ENCODE results near the gene CHRM4. TPM values are rescaled to one million over a fixed set of nuclear protein-coding genes. Genes with fewer than 3 reads are reported as not detected.

Gene CHRM4
- total RNA-seq, 1 experiment from 2014 or later, result 0.31 TPM

DNA sequence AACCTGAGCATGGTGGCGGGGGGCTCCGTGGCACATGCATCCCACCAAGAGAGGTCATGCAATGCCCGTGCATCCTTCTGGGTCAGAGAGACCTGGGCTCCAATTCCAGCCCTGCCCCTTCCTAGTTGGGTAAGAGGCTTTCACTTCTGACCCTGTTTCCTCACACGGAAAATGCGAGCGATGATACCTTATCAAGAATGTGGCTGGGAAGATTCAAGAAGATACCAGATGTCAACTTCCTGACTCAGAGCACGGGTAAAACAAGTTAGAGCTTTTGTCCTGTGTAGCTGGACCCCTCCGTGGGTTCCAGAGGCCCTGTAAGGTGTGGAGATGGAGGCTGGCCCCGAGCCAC is 53.0 kb downstream of the CHRM4 start:
- H3K79me2 ChIP-seq (ENCODE audit: low read depth), result no peaks in the 10 kb centered on the region
- intact Hi-C loops (cut with micrococcal nuclease; ENCODE audit: unreplicated experiment), result no loop called here
- peaks cover 73% of the 10 kb centered on the region for H3K4me1 ChIP-seq (replicated peaks; ENCODE audit: insufficient read depth)
- peak overlapping the region; percentile 79 for H3K27ac ChIP-seq
- no peaks in the 10 kb centered on the region for H3K9me3 ChIP-seq (ENCODE audit: insufficient read depth, low read depth)
- no peaks in the 10 kb centered on the region for H3K36me3 ChIP-seq (ENCODE audit: low read depth)
- peak overlapping the region; percentile 86 for H3K4me2 ChIP-seq
- POLR2A ChIA-PET (ENCODE audit: unreplicated experiment), result no interaction called here
- CTCF ChIA-PET, result interaction anchor here (0.7 kb wide), 1 partner anchor 104 kb away, joined by 6 read pairs; no protein-coding TSS in a partner anchor
- no peak for TF ChIP-seq EZH2 (IDR thresholded peaks at IDR 0.05; ENCODE audit: low read depth)
- TF ChIP-seq, protein P1, sequence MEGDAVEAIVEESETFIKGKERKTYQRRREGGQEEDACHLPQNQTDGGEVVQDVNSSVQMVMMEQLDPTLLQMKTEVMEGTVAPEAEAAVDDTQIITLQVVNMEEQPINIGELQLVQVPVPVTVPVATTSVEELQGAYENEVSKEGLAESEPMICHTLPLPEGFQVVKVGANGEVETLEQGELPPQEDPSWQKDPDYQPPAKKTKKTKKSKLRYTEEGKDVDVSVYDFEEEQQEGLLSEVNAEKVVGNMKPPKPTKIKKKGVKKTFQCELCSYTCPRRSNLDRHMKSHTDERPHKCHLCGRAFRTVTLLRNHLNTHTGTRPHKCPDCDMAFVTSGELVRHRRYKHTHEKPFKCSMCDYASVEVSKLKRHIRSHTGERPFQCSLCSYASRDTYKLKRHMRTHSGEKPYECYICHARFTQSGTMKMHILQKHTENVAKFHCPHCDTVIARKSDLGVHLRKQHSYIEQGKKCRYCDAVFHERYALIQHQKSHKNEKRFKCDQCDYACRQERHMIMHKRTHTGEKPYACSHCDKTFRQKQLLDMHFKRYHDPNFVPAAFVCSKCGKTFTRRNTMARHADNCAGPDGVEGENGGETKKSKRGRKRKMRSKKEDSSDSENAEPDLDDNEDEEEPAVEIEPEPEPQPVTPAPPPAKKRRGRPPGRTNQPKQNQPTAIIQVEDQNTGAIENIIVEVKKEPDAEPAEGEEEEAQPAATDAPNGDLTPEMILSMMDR (conservative IDR thresholded peaks at IDR 0.05), result no peak
- H4K20me1 ChIP-seq (ENCODE audit: insufficient read depth), result no peaks in the 10 kb centered on the region
- peaks cover 55% of the 10 kb centered on the region for H3F3A ChIP-seq (ENCODE audit: insufficient read depth, low read depth)
- BruUV-seq (replicated peaks), result no TSS peak
- peak overlapping the region; percentile 68 for H2AFZ ChIP-seq
- peak in 1 of 2 experiments; percentile 88 for DNase-seq
- no peaks in the 10 kb centered on the region for H3K9me2 ChIP-seq (ENCODE audit: insufficient read depth)
- H3K4me3 ChIP-seq, result peak overlapping the region; percentile 49
- H3K27me3 ChIP-seq (ENCODE audit: insufficient read depth, low read depth), result no peaks in the 10 kb centered on the region

DNA sequence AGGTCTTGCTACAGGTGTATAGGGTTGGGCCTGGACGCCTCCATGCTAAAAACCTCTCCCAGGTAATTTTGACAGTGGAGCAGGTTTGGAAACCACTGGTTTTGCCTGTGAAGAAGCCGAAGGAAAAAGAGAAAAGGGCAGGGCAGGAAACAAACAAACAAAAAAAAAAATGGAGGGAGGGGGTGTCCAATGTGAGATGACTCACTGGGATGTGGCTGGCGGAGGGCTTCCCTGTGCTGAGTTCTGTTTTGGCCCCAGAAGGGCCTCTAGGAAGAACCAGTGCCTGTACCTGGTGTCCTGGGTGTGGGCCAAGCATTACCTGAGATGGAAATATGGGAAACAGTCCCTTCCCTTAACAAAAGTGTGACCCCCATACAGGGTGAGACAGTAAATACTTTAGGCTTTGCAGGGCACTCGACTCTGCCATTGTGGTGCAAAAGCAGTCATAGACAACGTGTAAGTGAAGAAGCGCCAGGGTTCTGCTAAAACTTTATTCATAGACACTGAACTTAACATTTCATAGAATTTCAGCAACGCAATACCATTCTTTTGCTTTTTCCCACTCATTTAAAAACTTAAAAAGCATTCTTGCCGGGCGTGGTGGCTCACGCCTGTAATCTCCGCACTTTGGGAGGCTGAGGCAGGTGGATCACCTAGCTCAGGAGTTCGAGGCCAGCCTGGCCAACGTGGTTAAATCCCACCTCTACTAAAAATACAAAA is 53.8 kb downstream of the CHRM4 start:
- Histone ChIP-seq H3K27me3 (ENCODE audit: insufficient read depth, low read depth) (no peaks in the 10 kb centered on the region), H2AFZ (no peak overlapping the region), H3K4me2 (peak overlapping the region; percentile 86), H3K36me3 (ENCODE audit: low read depth) (no peaks in the 10 kb centered on the region), H3F3A (ENCODE audit: insufficient read depth, low read depth) (peaks cover 55% of the 10 kb centered on the region), H3K9me3 (ENCODE audit: insufficient read depth, low read depth) (no peaks in the 10 kb centered on the region), H4K20me1 (ENCODE audit: insufficient read depth) (no peaks in the 10 kb centered on the region), H3K79me2 (ENCODE audit: low read depth) (no peaks in the 10 kb centered on the region), H3K9me2 (ENCODE audit: insufficient read depth) (no peaks in the 10 kb centered on the region), H3K4me1 (replicated peaks; ENCODE audit: insufficient read depth) (peaks cover 64% of the 10 kb centered on the region), H3K4me3 (no peak overlapping the region), H3K27ac (peak overlapping the region; percentile 79)
- peak in 1 of 2 experiments; percentile 79 for DNase-seq
- POLR2A ChIA-PET (ENCODE audit: unreplicated experiment), result interaction anchor here (0.7 kb wide), 1 partner anchor 42 kb away, joined by 16 read pairs; no protein-coding TSS in a partner anchor
- CTCF ChIA-PET, result no interaction called here
- BruUV-seq (replicated peaks), result no TSS peak
- intact Hi-C loops (cut with micrococcal nuclease; ENCODE audit: unreplicated experiment), result no loop called here
- TF ChIP-seq, protein P1 (conservative IDR thresholded peaks at IDR 0.05), result no peak
- no peak for TF ChIP-seq EZH2 (IDR thresholded peaks at IDR 0.05; ENCODE audit: low read depth)

DNA sequence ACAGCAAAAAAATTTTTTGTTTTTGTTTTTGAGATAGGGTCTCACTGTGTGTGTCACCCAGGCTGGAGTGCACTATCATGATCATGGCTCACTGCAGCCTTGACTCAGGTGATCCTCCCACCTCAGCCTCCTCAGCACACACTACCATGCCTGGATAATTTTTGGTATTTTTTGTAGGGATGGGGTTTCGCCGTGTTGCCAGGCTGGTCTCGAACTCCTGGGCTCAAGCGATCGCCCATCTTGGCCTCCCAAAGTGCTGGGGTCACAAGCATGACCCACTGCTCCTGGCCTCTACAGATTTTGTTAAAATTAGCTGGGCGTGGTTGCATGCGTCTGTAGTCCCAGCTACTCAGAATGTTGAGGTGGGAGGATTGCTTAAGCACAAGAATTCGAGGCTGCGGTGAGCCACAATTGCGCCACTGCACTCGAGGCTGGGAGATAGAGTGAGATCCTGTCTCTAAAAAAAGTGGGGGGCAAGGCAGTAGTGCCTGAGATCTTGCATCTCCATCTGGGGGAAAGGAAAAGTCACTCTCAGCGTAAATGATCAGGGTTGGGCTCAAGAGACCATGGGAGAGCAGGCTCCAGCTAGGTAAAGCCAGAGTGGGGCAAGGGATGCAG is 54.9 kb downstream of the CHRM4 start:
- Histone ChIP-seq H3K4me1 (replicated peaks; ENCODE audit: insufficient read depth) (peaks cover 64% of the 10 kb centered on the region), H3K9me2 (ENCODE audit: insufficient read depth) (no peaks in the 10 kb centered on the region), H3K4me2 (peak overlapping the region; percentile 86), H4K20me1 (ENCODE audit: insufficient read depth) (no peaks in the 10 kb centered on the region), H2AFZ (no peak overlapping the region), H3F3A (ENCODE audit: insufficient read depth, low read depth) (peaks cover 55% of the 10 kb centered on the region), H3K9me3 (ENCODE audit: insufficient read depth, low read depth) (no peaks in the 10 kb centered on the region), H3K36me3 (ENCODE audit: low read depth) (no peaks in the 10 kb centered on the region), H3K27me3 (ENCODE audit: insufficient read depth, low read depth) (no peaks in the 10 kb centered on the region), H3K4me3 (no peak overlapping the region), H3K79me2 (ENCODE audit: low read depth) (no peaks in the 10 kb centered on the region), H3K27ac (peak overlapping the region; percentile 79)
- CTCF ChIA-PET, result no interaction called here
- no TSS peak for BruUV-seq (replicated peaks)
- POLR2A ChIA-PET (ENCODE audit: unreplicated experiment), result interaction anchor here (0.6 kb wide), 1 partner anchor 98 kb away, joined by 3 read pairs; no protein-coding TSS in a partner anchor
- intact Hi-C loops (cut with micrococcal nuclease; ENCODE audit: unreplicated experiment), result no loop called here
- no peak for TF ChIP-seq EZH2 (IDR thresholded peaks at IDR 0.05; ENCODE audit: low read depth)
- TF ChIP-seq, protein P1 (conservative IDR thresholded peaks at IDR 0.05), result no peak
- DNase-seq, result peak; percentile 43 to 90

All from PC-9 (cell line).